HCT116 (cell line): Measurements from ENCODE around the gene OR1M1. TPM values are rescaled to one million over a fixed set of nuclear protein-coding genes. Genes with fewer than 3 reads are reported as not detected.

Experiments used
- ATAC-seq: fragments of 200-7000 bp; cut with Tn5 transposase; 2 replicates; pipeline ENCODE4 v1.9.1; 2020; ENCODE audit warnings: mild to moderate bottlenecking, moderate library complexity
- BruUV-seq: library from RNA; stranded (reverse); fragments of 400-500 nt; replicated peaks from 2 replicates; lab custom pipeline; 2021; lab: Mats Ljungman, UMichigan
- CTCF ChIA-PET: fragments of 300-600 bp; sonication (Branson Sonifier 250); formaldehyde crosslinking; loops from one replicate; lab custom pipeline; 2021; ENCODE audit warnings: antibody characterized with exemption; lab: Charles Lee
- POLR2A ChIA-PET: fragments of 300-600, 350-600 bp; sonication (Branson Sonifier 250); formaldehyde crosslinking; loops from one replicate; lab custom pipeline; 2021; ENCODE audit warnings: antibody characterized with exemption; lab: Charles Lee
- RAD21 ChIA-PET, 2 experiments: fragments of 300-600 bp; sonication (Branson Sonifier 250); formaldehyde crosslinking; loops; one replicate each; lab custom pipeline; 2023; ENCODE audit warnings: low total read pairs in 2 of 2; ENCODE audit not compliant: uncharacterized antibody in 2 of 2, unreplicated experiment in 2 of 2, low non-redundant PET in 1 of 2; lab: Charles Lee
- DNase-seq: peaks from one replicate; pipeline ENCODE4 v3.0.0-alpha.2; 2010; ENCODE audit warnings: low read depth, low spot score
- H2AFZ ChIP-seq: fragments of 200-600 bp; shearing (Covaris generic), sonication (generic); 2 replicates; pipeline ENCODE4 v1.6.1; 2017; ENCODE audit warnings: low read depth, mixed run types, mixed read lengths, antibody characterized with exemption, low read length; ENCODE audit not compliant: poor library complexity, severe bottlenecking
- H3K27ac ChIP-seq: 2 replicates; pipeline ENCODE4 v1.5.1; 2012; ENCODE audit warnings: low read depth, low read length
- H3K27me3 ChIP-seq: fragments of 200-600 bp; sonication (generic); 2 replicates; pipeline ENCODE4 v1.6.1; 2016; ENCODE audit warnings: mixed run types, low read length, mixed read lengths; ENCODE audit not compliant: insufficient read depth
- H3K36me3 ChIP-seq, 2 experiments: fragments of 200-500 bp in 1 of 2; fragments of 200-600 bp in 1 of 2; sonication (Bioruptor generic) in 1 of 2; sonication (generic) in 1 of 2; 2 replicates each; pipeline versions ENCODE4 v1.5.1 to v1.6.1; 2014 to 2016; ENCODE audit warnings: low read length in 2 of 2, inconsistent platforms in 1 of 2, mixed read lengths in 1 of 2, mixed run types in 1 of 2; ENCODE audit not compliant: insufficient read depth in 2 of 2, control insufficient read depth in 1 of 2
- H3K4me1 ChIP-seq, 2 experiments: fragments of 200-600 bp in 1 of 2; sonication (generic) in 1 of 2; 2 replicates each; pipeline versions ENCODE4 v1.5.1 to v1.6.1; 2012 to 2017; ENCODE audit warnings: low read length in 2 of 2, inconsistent platforms in 1 of 2, mild to moderate bottlenecking in 1 of 2, mixed read lengths in 1 of 2, mixed run types in 1 of 2, moderate library complexity in 1 of 2; ENCODE audit not compliant: insufficient read depth in 2 of 2, control insufficient read depth in 1 of 2
- H3K4me2 ChIP-seq: fragments of 200-600 bp; sonication (generic); 2 replicates; pipeline ENCODE4 v1.6.1; 2017; ENCODE audit warnings: mixed run types, low read length, mixed read lengths
- H3K4me3 ChIP-seq, 2 experiments: fragments of 200-600 bp in 1 of 2; sonication (generic) in 1 of 2; replicated peaks in 1 of 2; 2 replicates each; pipeline ENCODE4 v1.5.1; 2011 to 2016; ENCODE audit warnings: low read length in 2 of 2, control low read depth in 1 of 2, low read depth in 1 of 2, mild to moderate bottlenecking in 1 of 2, mixed read lengths in 1 of 2, mixed run types in 1 of 2
- H3K79me2 ChIP-seq: fragments of 200-600 bp; sonication (generic); 2 replicates; pipeline ENCODE4 v1.6.1; 2017; ENCODE audit warnings: mild to moderate bottlenecking, mixed run types, low read length, moderate library complexity, mixed read lengths; ENCODE audit not compliant: insufficient read depth
- H3K9ac ChIP-seq: fragments of 200-600 bp; sonication (generic); 2 replicates; pipeline ENCODE4 v1.6.1; 2016; ENCODE audit warnings: low read length, mixed read lengths
- H3K9me2 ChIP-seq: fragments of 200-600 bp; sonication (generic), shearing (Covaris generic); 2 replicates; pipeline ENCODE4 v1.6.1; 2017; ENCODE audit warnings: mixed run types, mild to moderate bottlenecking, moderate library complexity; ENCODE audit not compliant: insufficient read depth
- H3K9me3 ChIP-seq, 2 experiments: fragments of 200-500 bp in 1 of 2; fragments of 200-600 bp in 1 of 2; sonication (Bioruptor generic) in 1 of 2; sonication (generic) in 1 of 2; 2 replicates each; pipeline ENCODE4 v1.6.1; 2014 to 2017; ENCODE audit warnings: low read length in 2 of 2, mixed read lengths in 2 of 2, inconsistent platforms in 1 of 2, low read depth in 1 of 2, mild to moderate bottlenecking in 1 of 2, mixed run types in 1 of 2, moderate library complexity in 1 of 2; ENCODE audit not compliant: control insufficient read depth in 1 of 2, insufficient read depth in 1 of 2
- H4K20me1 ChIP-seq: fragments of 200-600 bp; sonication (generic), shearing (Covaris generic); 2 replicates; pipeline ENCODE4 v1.6.1; 2017; ENCODE audit warnings: mixed run types, mild to moderate bottlenecking, moderate library complexity; ENCODE audit not compliant: insufficient read depth
- CBX3 ChIP-seq: IDR thresholded peaks from 2 replicates; pipeline ENCODE4 v1.6.1; 2012; ENCODE audit warnings: low read depth
- CTCF ChIP-seq, 3 experiments: fragments of 200-600 bp in 1 of 3; sonication (generic) in 1 of 3; IDR thresholded peaks in 2 of 3; conservative IDR thresholded peaks in 1 of 3; 2 replicates each; pipeline ENCODE4 v1.5.1; 2012 to 2017; ENCODE audit warnings: low read depth in 2 of 3, low read length in 2 of 3, antibody characterized with exemption in 1 of 3, borderline replicate concordance in 1 of 3, control low read depth in 1 of 3, mild to moderate bottlenecking in 1 of 3, mixed read lengths in 1 of 3, mixed run types in 1 of 3, moderate library complexity in 1 of 3; ENCODE audit not compliant: insufficient read depth in 1 of 3
- EGR1 ChIP-seq: IDR thresholded peaks from 2 replicates; pipeline ENCODE4 v1.6.1; 2012; ENCODE audit warnings: low read depth
- EZH2 ChIP-seq: fragments of 200-600 bp; sonication (generic); IDR thresholded peaks from 2 replicates; pipeline ENCODE4 v1.6.1; 2017; ENCODE audit warnings: antibody characterized with exemption, mixed run types
- FOSL1 ChIP-seq: IDR thresholded peaks from 2 replicates; pipeline ENCODE4 v1.6.1; 2012; ENCODE audit warnings: low read depth
- MAX ChIP-seq: IDR thresholded peaks from 2 replicates; pipeline ENCODE4 v1.6.1; 2012
- POLR2A ChIP-seq: IDR thresholded peaks from 2 replicates; pipeline ENCODE4 v1.7.0; 2011; ENCODE audit warnings: borderline replicate concordance; ENCODE audit not compliant: insufficient read depth, insufficient read length; ENCODE audit errors: extremely low read depth
- REST ChIP-seq: IDR thresholded peaks from 2 replicates; pipeline ENCODE4 v1.6.1; 2012; ENCODE audit warnings: low read depth
- SP1 ChIP-seq: IDR thresholded peaks from 2 replicates; pipeline ENCODE4 v1.6.1; 2012; ENCODE audit warnings: low read depth
- intact Hi-C: fragments of 100-400 bp; cut with micrococcal nuclease; formaldehyde crosslinking; loops from 2 replicates; pipeline ENCODE4 v1.10.0; 2022
- total RNA-seq: library from RNA; stranded (reverse); gene quantifications from one replicate; pipeline ENCODE4 v1.2.1, GENCODE V29; 2021; ENCODE audit not compliant: unreplicated experiment

The OR1M1 gene
- total RNA-seq, 1 experiment from 2014 or later: not detected

GRCh38 chr19:9043524-9043923, 43.3 kb upstream of the OR1M1 start:
- Histone ChIP-seq H2AFZ (no peak overlapping the region), H4K20me1 (no peaks in the 10 kb centered on the region), H3K79me2 (no peaks in the 10 kb centered on the region), H3K27me3 (no peaks in the 10 kb centered on the region), H3K27ac (no peak overlapping the region), H3K9me3 (no peaks in the 10 kb centered on the region), H3K4me1 (peaks cover 7 to 33% of the 10 kb centered on the region in 2 experiments), H3K36me3 (no peaks in the 10 kb centered on the region), H3K9ac (no peak overlapping the region), H3K4me3 (no peak overlapping the region), H3K4me2 (peak overlapping the region; percentile 35), H3K9me2 (no peaks in the 10 kb centered on the region)
- ChIA-PET RAD21 (no interaction called here), POLR2A (no interaction called here), CTCF (no interaction called here)
- intact Hi-C loops: no loop called here
- no TSS peak for BruUV-seq
- TF ChIP-seq FOSL1 (peak; percentile 26; the same call in 1 of the 2 replicates), REST (no peak)
- DNase-seq (no peak), ATAC-seq (peak; percentile 41)

- H3K4me2 ChIP-seq: no peak overlapping the region
- POLR2A ChIA-PET: no interaction called here
- CTCF ChIA-PET: no interaction called here
- intact Hi-C loops: no loop called here
- no peak overlapping the region for H3K27ac ChIP-seq
- H3K4me3 ChIP-seq: no peak overlapping the region
- ATAC-seq (no peak), DNase-seq (no peak)
- no peaks in the 10 kb centered on the region for H3K9me2 ChIP-seq
- no peaks in the 10 kb centered on the region for H3K9me3 ChIP-seq
- no peak overlapping the region for H2AFZ ChIP-seq
- no peak overlapping the region for H3K9ac ChIP-seq
- TF ChIP-seq EZH2 (no peak), CBX3 (no peak), SP1 (no peak), EGR1 (no peak), POLR2A (no peak), CTCF (IDR thresholded peaks at IDR 0.05 in 2 of 3, conservative IDR thresholded peaks at IDR 0.05 in 1 of 3; ENCODE audit: borderline replicate concordance in 1 of 3, insufficient read depth in 1 of 3, low read depth in 2 of 3, low read length in 2 of 3) (no peak), MAX (no peak)
- no peaks in the 10 kb centered on the region for H3K27me3 ChIP-seq
- H3K4me1 ChIP-seq: peaks cover 7 to 33% of the 10 kb centered on the region in 2 experiments
- RAD21 ChIA-PET: no interaction called here
- BruUV-seq: no TSS peak
- no peaks in the 10 kb centered on the region for H3K79me2 ChIP-seq
- no peaks in the 10 kb centered on the region for H3K36me3 ChIP-seq
- H4K20me1 ChIP-seq: no peaks in the 10 kb centered on the region
Measured at GRCh38 chr19:9044449-9044848, 42.4 kb upstream of the OR1M1 start.
